EH (cell line): ENCODE data around the gene CYP3A4.
"Not testable (repeated sequence)": the region's sequence is repeated elsewhere in the genome, so short reads cannot be mapped to it uniquely, and the experiment has no call there.

ENCODE experiments used
- DNase-seq: peaks from one replicate; pipeline ENCODE4 v3.0.0-alpha.2; 2015; ENCODE audit warnings: low read depth

The CYP3A4 gene

GRCh38 chr7:99723201-99723600, 60.8 kb downstream of the CYP3A4 start:
- DNase-seq: not testable (repeated sequence)

DNA sequence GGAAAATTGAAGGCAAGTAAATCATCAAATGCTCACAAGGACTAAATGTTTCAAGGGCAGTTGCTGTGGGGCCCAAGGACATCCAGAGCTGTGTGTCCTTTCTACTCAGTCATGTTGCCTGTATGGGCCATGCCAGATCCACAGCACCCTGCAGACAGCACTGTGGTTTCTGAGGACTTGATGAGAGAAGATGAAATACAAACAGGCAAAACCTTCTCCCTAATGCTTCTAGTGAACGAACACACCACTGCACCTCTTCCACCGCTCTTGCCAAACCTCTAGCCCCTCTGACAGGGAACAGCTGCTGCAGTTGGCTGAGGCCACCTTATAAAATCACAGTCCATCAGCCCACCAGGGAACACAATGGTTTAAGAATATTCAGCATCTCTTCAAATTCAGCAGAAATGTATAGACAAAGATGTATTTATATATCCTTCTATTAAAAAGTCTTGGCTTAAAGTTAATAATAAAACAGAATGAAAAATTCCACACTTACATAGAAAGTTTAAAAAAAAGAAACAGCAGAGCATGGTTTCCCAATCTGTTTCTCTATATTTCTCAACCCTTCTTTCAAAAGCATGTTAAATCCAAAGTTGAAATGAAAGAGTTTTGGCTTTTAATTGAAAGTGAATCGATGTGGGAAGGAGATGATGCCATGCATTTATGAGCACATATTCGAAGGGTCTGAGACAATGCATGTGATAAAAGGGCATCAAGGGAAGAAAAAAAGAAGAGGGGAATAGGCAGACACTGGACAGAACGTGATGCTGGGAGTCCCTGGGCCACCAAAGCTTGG, 63.0 kb downstream of the CYP3A4 start:
- no peak for DNase-seq

- DNase-seq: no peak
These were observed 63.8 kb downstream of the CYP3A4 start for GRCh38 chr7:99719996-99720769.

DNA sequence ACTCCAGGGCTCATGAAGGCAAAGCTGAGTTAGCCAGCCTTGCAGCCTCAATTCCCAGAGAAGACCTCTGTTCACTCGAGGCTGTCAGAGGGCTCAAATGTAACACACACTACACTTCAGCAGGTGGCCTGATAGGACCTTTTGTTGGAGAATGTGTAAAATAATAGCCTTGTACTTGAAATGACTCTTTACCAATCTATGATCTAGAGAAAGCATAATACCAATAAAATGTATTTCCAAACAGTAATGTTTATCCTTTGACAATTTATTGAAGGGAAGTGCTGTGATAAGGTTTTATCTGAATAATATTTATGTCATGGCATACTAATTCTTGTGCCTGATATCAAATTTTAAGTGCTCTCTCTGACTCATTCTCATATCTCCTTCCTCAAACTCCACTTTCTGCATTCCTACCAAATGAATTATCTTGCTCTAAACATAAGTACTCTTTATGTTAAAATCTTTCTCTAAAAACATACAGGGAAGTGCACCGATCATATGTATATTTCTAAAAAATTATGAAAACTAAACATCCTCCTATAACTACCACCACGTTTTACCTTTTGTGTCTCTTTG, 69.9 kb downstream of the CYP3A4 start:
- DNase-seq: no peak

GRCh38 chr7:99709838-99710578, 74.0 kb downstream of the CYP3A4 start:
- no peak for DNase-seq

GRCh38 chr7:99709260-99709659, 74.7 kb downstream of the CYP3A4 start:
- no peak for DNase-seq

- no peak for DNase-seq
These were observed 76.9 kb downstream of the CYP3A4 start for GRCh38 chr7:99707096-99707495.
